ENCODE measurements around the gene LMOD1.

The LMOD1 gene

GRCh38 chr1:201895913-201896807 lies 50.2 kb downstream of the LMOD1 start (continued):
- TF ChIP-seq POU6F1 (CRISPR knock-in tag; IDR thresholded peaks at IDR 0.05; ENCODE audit: borderline replicate concordance, low read depth), result no peak
- no peak for TF ChIP-seq RARB (CRISPR knock-in tag; IDR thresholded peaks at IDR 0.05)
- TF ChIP-seq GLIS3 (CRISPR knock-in tag; IDR thresholded peaks at IDR 0.05), result no peak
- TF ChIP-seq TOX (CRISPR knock-in tag; IDR thresholded peaks at IDR 0.05; ENCODE audit: borderline replicate concordance), result no peak
- TF ChIP-seq ZNF565 (CRISPR knock-in tag; conservative IDR thresholded peaks at IDR 0.05; ENCODE audit: low read depth), result no peak
- no peak for TF ChIP-seq OSR1 (CRISPR knock-in tag; IDR thresholded peaks at IDR 0.05)
- no peak for TF ChIP-seq ZFP3 (CRISPR knock-in tag; IDR thresholded peaks at IDR 0.05)
- no peak for TF ChIP-seq ZNF8 (CRISPR knock-in tag; IDR thresholded peaks at IDR 0.05)

GRCh38 chr1:201895120-201895665 lies 51.2 kb downstream of the LMOD1 start:
- no peak for ATAC-seq
- TF ChIP-seq OSR1 (CRISPR knock-in tag; IDR thresholded peaks at IDR 0.05), result no peak
- no peak for TF ChIP-seq POU6F1 (CRISPR knock-in tag; IDR thresholded peaks at IDR 0.05; ENCODE audit: borderline replicate concordance, low read depth)
- no peak for TF ChIP-seq TSHZ2 (CRISPR knock-in tag; IDR thresholded peaks at IDR 0.05)
- TF ChIP-seq PATZ1 (CRISPR knock-in tag; IDR thresholded peaks at IDR 0.05; ENCODE audit: borderline replicate concordance), result no peak
- TF ChIP-seq ARNTL (CRISPR knock-in tag; IDR thresholded peaks at IDR 0.05; ENCODE audit: borderline replicate concordance, low read depth), result no peak
- no peak for TF ChIP-seq CREB5 (CRISPR knock-in tag; IDR thresholded peaks at IDR 0.05; ENCODE audit: low read depth)
- TF ChIP-seq TCF4 (CRISPR knock-in tag; IDR thresholded peaks at IDR 0.05; ENCODE audit: borderline replicate concordance), result no peak

GRCh38 chr1:201894343-201895119 lies 51.8 kb downstream of the LMOD1 start:
- ATAC-seq, result no peak
- no peak for TF ChIP-seq ESRRG (CRISPR knock-in tag; IDR thresholded peaks at IDR 0.05)
- TF ChIP-seq CSRNP3 (CRISPR knock-in tag; IDR thresholded peaks at IDR 0.05), result no peak
- TF ChIP-seq ZFP30 (CRISPR knock-in tag; IDR thresholded peaks at IDR 0.05), result no peak
- no peak for TF ChIP-seq OSR1 (CRISPR knock-in tag; IDR thresholded peaks at IDR 0.05)
- no peak for TF ChIP-seq ZNF565 (CRISPR knock-in tag; conservative IDR thresholded peaks at IDR 0.05; ENCODE audit: low read depth)
- no peak for TF ChIP-seq ARNTL (CRISPR knock-in tag; IDR thresholded peaks at IDR 0.05; ENCODE audit: borderline replicate concordance, low read depth)
- TF ChIP-seq ZNF70 (CRISPR knock-in tag; IDR thresholded peaks at IDR 0.05), result no peak
- TF ChIP-seq POU6F1 (CRISPR knock-in tag; IDR thresholded peaks at IDR 0.05; ENCODE audit: borderline replicate concordance, low read depth), result no peak
- no peak for TF ChIP-seq SNAI2 (CRISPR knock-in tag; IDR thresholded peaks at IDR 0.05)
- no peak for TF ChIP-seq PPARA (CRISPR knock-in tag; IDR thresholded peaks at IDR 0.05; ENCODE audit: borderline replicate concordance)
- TF ChIP-seq PATZ1 (CRISPR knock-in tag; IDR thresholded peaks at IDR 0.05; ENCODE audit: borderline replicate concordance), result no peak
